Activated T-helper 1 cell treated with Interleukin-2 at 50 U/mL for 16 hours (primary cell): ENCODE data around the gene PKD2L1.
"Not testable (repeated sequence)": the region's sequence is repeated elsewhere in the genome, so short reads cannot be mapped to it uniquely, and the experiment has no call there.

Experiments
- DNase-seq: peaks from one replicate; pipeline ENCODE4 v3.0.0-alpha.2; 2020; ENCODE audit warnings: low read depth

The PKD2L1 gene

GRCh38 chr10:100286051-100287033 is 43.7 kb downstream of the PKD2L1 start, which contains the start of gene BLOC1S2:
BLOC1S2 (minus strand) TSS chr10:100286680; CDS start chr10:100286659, 21 bp downstream.
- peak; percentile 84 for DNase-seq

- not testable (repeated sequence) for DNase-seq
Measured at GRCh38 chr10:100285326-100285725, 44.7 kb downstream of the PKD2L1 start.

- no peak for DNase-seq
Measured at GRCh38 chr10:100282907-100283306, 47.1 kb downstream of the PKD2L1 start.

GRCh38 chr10:100276971-100277370 is 53.1 kb downstream of the PKD2L1 start:
- not testable (repeated sequence) for DNase-seq

GRCh38 chr10:100267239-100268104 is 62.6 kb downstream of the PKD2L1 start, which contains the start of gene CWF19L1:
CWF19L1 (minus strand) TSS chr10:100267638; CDS start chr10:100267593, 45 bp downstream.
- peak; percentile 50 for DNase-seq

GRCh38 chr10:100265821-100266485 is 64.1 kb downstream of the PKD2L1 start:
- DNase-seq = no peak

- no peak for DNase-seq
Measured at GRCh38 chr10:100254191-100254590, 75.8 kb downstream of the PKD2L1 start.

- DNase-seq = no peak
Measured at GRCh38 chr10:100253041-100253440, 77.0 kb downstream of the PKD2L1 start.

GRCh38 chr10:100248820-100249219 is 81.2 kb downstream of the PKD2L1 start:
- no peak for DNase-seq

GRCh38 chr10:100245484-100246220 is 84.4 kb downstream of the PKD2L1 start:
- DNase-seq = no peak

GRCh38 chr10:100239851-100240250 is 90.2 kb downstream of the PKD2L1 start:
- DNase-seq = no peak

GRCh38 chr10:100238429-100238828 is 91.6 kb downstream of the PKD2L1 start:
- DNase-seq = no peak
